ENCODE data around the gene PARP3.

PARP3 gene

DNA sequence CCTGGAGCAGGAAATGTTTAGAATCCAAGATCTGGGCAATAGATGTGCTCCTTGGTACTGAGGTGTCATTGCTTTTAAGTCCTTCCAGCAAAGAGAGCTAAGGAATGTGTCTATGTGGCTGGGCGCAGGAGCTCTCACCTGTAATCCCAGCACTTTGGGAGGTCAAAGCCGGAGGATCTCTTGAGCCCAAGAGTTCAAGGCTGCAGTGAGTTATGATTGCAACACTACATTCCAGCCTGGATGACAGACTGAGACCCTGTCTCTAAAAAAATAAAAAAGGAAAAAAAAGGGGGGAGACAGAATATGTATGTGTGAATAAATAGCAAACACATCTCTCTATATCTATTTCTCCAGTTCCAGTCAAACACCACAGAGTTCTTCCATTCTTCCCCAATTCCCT, 8.7 kb downstream of the PARP3 start:
- Histone ChIP-seq H3K9me3 (ENCODE audit: control insufficient read depth in 2 of 2, low read length in 2 of 2) (no peaks in the 10 kb centered on the region), H3K36me3 (ENCODE audit: control insufficient read depth in 2 of 2, insufficient read depth in 2 of 2, low read length in 2 of 2) (peaks cover 13 to 18% of the 10 kb centered on the region in 2 donors), H3K27ac (ENCODE audit: low read length) (no peak overlapping the region), H3K4me1 (ENCODE audit: control insufficient read depth, insufficient read depth, low read length) (peaks cover 7% of the 10 kb centered on the region), H3K27me3 (ENCODE audit: control insufficient read depth in 1 of 2, insufficient read depth in 2 of 2, low read length in 2 of 2) (peaks cover 0 to 4% of the 10 kb centered on the region in 2 donors), H3K4me3 (ENCODE audit: low read length in 2 of 2) (no peak overlapping the region), H3K9ac (ENCODE audit: low read length in 2 of 2) (no peak overlapping the region)

DNA sequence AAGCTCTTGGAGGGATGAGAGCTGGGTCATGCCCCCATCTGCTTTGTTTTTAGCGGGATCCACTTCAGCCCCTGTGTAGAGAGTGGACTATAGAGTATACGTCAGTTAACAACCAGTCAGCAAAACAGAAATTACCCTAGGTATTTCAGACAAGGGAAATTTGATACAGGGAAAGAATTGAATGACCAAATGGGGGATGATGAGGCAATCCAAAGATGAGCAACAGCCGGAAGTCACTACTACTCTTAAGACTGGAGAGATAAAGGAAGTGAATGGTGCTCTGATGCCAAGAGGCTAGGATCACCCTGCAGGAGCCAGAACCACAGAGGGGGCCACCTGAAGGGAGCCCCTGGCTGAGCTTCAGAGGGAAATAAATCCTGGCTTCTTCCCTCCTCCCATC, 11.3 kb downstream of the PARP3 start:
- H3K27me3 ChIP-seq (ENCODE audit: control insufficient read depth in 1 of 2, insufficient read depth in 2 of 2, low read length in 2 of 2), result peaks cover 0 to 4% of the 10 kb centered on the region in 2 donors
- H3K27ac ChIP-seq (ENCODE audit: low read length), result no peak overlapping the region
- H3K4me3 ChIP-seq (ENCODE audit: low read length in 2 of 2), result no peak overlapping the region

DNA sequence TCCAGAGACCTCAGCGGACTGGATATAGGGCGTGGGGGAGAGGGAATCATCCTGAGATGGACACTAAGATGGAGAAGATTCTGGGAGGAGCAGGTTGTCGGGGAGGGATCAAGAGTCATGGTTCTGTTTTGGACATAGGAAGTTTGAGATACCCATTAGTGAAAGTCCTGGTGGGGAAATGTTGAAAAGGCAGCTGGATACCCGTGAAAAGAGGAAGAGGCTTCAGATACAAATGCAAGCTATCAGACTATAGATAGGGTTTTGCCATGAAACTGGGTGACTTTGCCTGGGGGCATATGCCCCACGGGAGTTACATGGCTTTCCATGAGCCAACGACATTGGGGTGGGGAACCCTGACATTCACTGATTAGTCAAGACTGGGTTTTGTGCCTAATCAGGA, 11.9 kb downstream of the PARP3 start:
- H3K4me1 ChIP-seq (ENCODE audit: control insufficient read depth, insufficient read depth, low read length), result peaks cover 16% of the 10 kb centered on the region
- H3K4me3 ChIP-seq (ENCODE audit: low read length in 2 of 2), result no peak overlapping the region
- H3K36me3 ChIP-seq (ENCODE audit: control insufficient read depth in 2 of 2, insufficient read depth in 2 of 2, low read length in 2 of 2), result peaks cover 3 to 11% of the 10 kb centered on the region in 2 donors
- no peak overlapping the region for H3K9ac ChIP-seq (ENCODE audit: low read length in 2 of 2)
- peaks cover 0 to 4% of the 10 kb centered on the region in 2 donors for H3K27me3 ChIP-seq (ENCODE audit: control insufficient read depth in 1 of 2, insufficient read depth in 2 of 2, low read length in 2 of 2)
- H3K9me3 ChIP-seq (ENCODE audit: control insufficient read depth in 2 of 2, low read length in 2 of 2), result no peaks in the 10 kb centered on the region
- no peak overlapping the region for H3K27ac ChIP-seq (ENCODE audit: low read length)

More for the DNA sequence above, 11.3 kb downstream of the PARP3 start:
- Histone ChIP-seq H3K4me1 (ENCODE audit: control insufficient read depth, insufficient read depth, low read length) (peaks cover 16% of the 10 kb centered on the region), H3K36me3 (ENCODE audit: control insufficient read depth in 2 of 2, insufficient read depth in 2 of 2, low read length in 2 of 2) (peaks cover 8 to 9% of the 10 kb centered on the region in 2 donors), H3K9ac (ENCODE audit: low read length in 2 of 2) (no peak overlapping the region), H3K9me3 (ENCODE audit: control insufficient read depth in 2 of 2, low read length in 2 of 2) (no peaks in the 10 kb centered on the region)

DNA sequence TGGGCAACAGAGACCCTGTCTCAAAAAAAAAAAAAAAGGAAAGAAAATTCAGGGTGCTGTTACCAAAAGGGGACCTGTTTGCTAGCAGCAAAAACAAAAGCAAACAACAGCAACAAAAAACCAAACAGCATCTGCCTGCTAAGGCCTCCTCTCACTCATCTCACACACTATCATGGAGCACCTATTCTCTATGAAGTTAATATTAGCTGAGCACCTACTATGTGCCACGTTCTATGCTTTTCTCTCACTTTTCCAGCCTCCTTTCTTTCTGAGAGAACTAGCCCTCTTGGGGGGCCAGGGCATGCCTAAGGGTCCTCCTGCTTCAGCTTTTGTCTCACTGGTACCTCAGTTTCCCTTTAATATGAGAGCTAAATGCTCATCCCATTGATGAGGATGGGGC, 12.6 kb downstream of the PARP3 start:
- Histone ChIP-seq H3K4me1 (ENCODE audit: control insufficient read depth, insufficient read depth, low read length) (peaks cover 16% of the 10 kb centered on the region), H3K9me3 (ENCODE audit: control insufficient read depth in 2 of 2, low read length in 2 of 2) (no peaks in the 10 kb centered on the region), H3K36me3 (ENCODE audit: control insufficient read depth in 2 of 2, insufficient read depth in 2 of 2, low read length in 2 of 2) (peaks cover 6 to 13% of the 10 kb centered on the region in 2 donors), H3K27ac (ENCODE audit: low read length) (no peak overlapping the region), H3K27me3 (ENCODE audit: control insufficient read depth in 1 of 2, insufficient read depth in 2 of 2, low read length in 2 of 2) (peaks cover 0 to 4% of the 10 kb centered on the region in 2 donors), H3K4me3 (ENCODE audit: low read length in 2 of 2) (no peak overlapping the region), H3K9ac (ENCODE audit: low read length in 2 of 2) (no peak overlapping the region)

DNA sequence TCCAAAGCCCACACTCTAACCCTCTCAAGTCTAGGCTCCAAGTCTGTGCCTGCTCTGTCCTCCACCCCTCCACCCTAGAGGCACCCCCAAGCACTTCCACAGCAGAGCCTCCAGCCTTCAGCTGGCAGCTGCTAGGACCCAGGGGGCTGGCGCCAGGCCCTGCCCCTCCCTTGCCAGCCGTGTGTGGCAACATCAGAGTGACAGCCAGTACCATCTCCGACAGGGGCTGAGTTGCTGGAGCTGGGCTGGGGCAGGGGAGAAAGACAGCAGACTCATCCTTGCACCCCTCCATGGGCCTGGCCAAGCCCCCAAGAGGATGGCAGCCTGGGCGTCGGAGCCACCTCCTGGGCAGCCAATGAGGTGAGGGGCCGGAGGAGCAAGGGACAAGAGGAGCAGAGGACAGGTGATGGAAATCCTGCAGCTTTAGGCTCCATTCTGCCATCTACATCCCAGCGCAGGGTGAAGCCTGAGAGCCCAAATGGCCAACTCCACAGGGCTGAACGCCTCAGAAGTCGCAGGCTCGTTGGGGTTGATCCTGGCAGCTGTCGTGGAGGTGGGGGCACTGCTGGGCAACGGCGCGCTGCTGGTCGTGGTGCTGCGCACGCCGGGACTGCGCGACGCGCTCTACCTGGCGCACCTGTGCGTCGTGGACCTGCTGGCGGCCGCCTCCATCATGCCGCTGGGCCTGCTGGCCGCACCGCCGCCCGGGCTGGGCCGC, 13.2 kb downstream of the PARP3 start, which contains the start of gene GPR62:
GPR62 (plus strand) TSS at position 207 of the 718 bp plus-strand sequence; CDS start at position 479, 272 bp downstream.
- Histone ChIP-seq H3K4me1 (ENCODE audit: control insufficient read depth, insufficient read depth, low read length) (peaks cover 16% of the 10 kb centered on the region), H3K27me3 (ENCODE audit: control insufficient read depth in 1 of 2, insufficient read depth in 2 of 2, low read length in 2 of 2) (peaks cover 0 to 4% of the 10 kb centered on the region in 2 donors), H3K27ac (ENCODE audit: low read length) (peak within 1 kb of the TSS; percentile 55), H3K9me3 (ENCODE audit: control insufficient read depth in 2 of 2, low read length in 2 of 2) (no peaks in the 10 kb centered on the region), H3K4me3 (ENCODE audit: low read length in 2 of 2) (peak within 1 kb of the TSS; percentile 35 to 64), H3K9ac (ENCODE audit: low read length in 2 of 2) (peak within 1 kb of the TSS; percentile 44 to 55), H3K36me3 (ENCODE audit: control insufficient read depth in 2 of 2, insufficient read depth in 2 of 2, low read length in 2 of 2) (peaks cover 7 to 18% of the 10 kb centered on the region in 2 donors)

DNA sequence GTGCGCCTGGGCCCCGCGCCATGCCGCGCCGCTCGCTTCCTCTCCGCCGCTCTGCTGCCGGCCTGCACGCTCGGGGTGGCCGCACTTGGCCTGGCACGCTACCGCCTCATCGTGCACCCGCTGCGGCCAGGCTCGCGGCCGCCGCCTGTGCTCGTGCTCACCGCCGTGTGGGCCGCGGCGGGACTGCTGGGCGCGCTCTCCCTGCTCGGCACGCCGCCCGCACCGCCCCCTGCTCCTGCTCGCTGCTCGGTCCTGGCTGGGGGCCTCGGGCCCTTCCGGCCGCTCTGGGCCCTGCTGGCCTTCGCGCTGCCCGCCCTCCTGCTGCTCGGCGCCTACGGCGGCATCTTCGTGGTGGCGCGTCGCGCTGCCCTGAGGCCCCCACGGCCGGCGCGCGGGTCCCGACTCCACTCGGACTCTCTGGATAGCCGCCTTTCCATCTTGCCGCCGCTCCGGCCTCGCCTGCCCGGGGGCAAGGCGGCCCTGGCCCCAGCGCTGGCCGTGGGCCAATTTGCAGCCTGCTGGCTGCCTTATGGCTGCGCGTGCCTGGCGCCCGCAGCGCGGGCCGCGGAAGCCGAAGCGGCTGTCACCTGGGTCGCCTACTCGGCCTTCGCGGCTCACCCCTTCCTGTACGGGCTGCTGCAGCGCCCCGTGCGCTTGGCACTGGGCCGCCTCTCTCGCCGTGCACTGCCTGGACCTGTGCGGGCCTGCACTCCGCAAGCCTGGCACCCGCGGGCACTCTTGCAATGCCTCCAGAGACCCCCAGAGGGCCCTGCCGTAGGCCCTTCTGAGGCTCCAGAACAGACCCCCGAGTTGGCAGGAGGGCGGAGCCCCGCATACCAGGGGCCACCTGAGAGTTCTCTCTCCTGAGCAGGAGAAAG, 14.0 kb downstream of the PARP3 start:
- peak overlapping the region; percentile 44 to 55 for H3K9ac ChIP-seq (ENCODE audit: low read length in 2 of 2)

DNA sequence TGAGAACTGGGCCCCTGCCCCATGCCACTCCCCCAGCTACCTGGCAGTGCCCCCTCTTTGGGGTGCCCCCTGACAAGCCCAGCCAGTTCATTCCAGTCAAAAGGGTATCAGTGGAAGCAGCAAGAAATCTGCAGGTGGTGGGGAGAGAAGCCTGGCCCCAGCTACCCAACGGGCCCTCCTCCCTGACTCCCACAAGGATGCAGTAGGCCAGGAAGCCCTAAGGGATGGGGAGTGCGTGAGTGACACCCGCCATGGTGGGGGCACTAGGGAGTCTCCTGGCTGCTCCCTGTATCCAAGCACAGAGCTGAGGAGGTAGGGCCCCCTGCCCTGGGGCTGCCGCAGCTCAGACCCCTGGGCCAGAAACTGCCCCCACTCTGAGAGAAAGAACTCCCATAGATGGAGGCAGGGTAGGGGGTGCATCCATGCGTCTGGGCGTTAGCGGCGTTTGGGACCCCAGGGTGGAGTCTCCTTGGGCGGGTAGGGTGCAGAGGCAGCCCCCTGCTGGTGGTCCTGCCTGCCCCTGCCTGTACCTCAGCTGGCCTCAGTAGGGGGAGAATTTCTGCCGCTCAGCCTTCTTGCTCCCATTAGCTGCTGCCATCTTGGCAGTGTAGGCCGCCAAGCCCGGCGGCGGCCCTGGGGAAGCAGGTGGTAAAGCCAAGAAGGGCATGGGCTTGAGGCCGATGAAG, 15.5 kb downstream of the PARP3 start:
- H3K36me3 ChIP-seq (ENCODE audit: control insufficient read depth in 2 of 2, insufficient read depth in 2 of 2, low read length in 2 of 2), result peaks cover 7 to 25% of the 10 kb centered on the region in 2 donors
- no peak overlapping the region for H3K27ac ChIP-seq (ENCODE audit: low read length)
- peaks cover 0 to 4% of the 10 kb centered on the region in 2 donors for H3K27me3 ChIP-seq (ENCODE audit: control insufficient read depth in 1 of 2, insufficient read depth in 2 of 2, low read length in 2 of 2)
- no peak overlapping the region for H3K4me3 ChIP-seq (ENCODE audit: low read length in 2 of 2)
- peaks cover 16% of the 10 kb centered on the region for H3K4me1 ChIP-seq (ENCODE audit: control insufficient read depth, insufficient read depth, low read length)
- no peak overlapping the region for H3K9ac ChIP-seq (ENCODE audit: low read length in 2 of 2)
- no peaks in the 10 kb centered on the region for H3K9me3 ChIP-seq (ENCODE audit: control insufficient read depth in 2 of 2, low read length in 2 of 2)

More for the DNA sequence above, 14.0 kb downstream of the PARP3 start:
- Histone ChIP-seq H3K9me3 (ENCODE audit: control insufficient read depth in 2 of 2, low read length in 2 of 2) (no peaks in the 10 kb centered on the region), H3K4me1 (ENCODE audit: control insufficient read depth, insufficient read depth, low read length) (peaks cover 16% of the 10 kb centered on the region), H3K27me3 (ENCODE audit: control insufficient read depth in 1 of 2, insufficient read depth in 2 of 2, low read length in 2 of 2) (peaks cover 0 to 4% of the 10 kb centered on the region in 2 donors), H3K36me3 (ENCODE audit: control insufficient read depth in 2 of 2, insufficient read depth in 2 of 2, low read length in 2 of 2) (peaks cover 7 to 25% of the 10 kb centered on the region in 2 donors), H3K4me3 (ENCODE audit: low read length in 2 of 2) (peak overlapping the region; percentile 35 to 64), H3K27ac (ENCODE audit: low read length) (peak overlapping the region; percentile 55)

DNA sequence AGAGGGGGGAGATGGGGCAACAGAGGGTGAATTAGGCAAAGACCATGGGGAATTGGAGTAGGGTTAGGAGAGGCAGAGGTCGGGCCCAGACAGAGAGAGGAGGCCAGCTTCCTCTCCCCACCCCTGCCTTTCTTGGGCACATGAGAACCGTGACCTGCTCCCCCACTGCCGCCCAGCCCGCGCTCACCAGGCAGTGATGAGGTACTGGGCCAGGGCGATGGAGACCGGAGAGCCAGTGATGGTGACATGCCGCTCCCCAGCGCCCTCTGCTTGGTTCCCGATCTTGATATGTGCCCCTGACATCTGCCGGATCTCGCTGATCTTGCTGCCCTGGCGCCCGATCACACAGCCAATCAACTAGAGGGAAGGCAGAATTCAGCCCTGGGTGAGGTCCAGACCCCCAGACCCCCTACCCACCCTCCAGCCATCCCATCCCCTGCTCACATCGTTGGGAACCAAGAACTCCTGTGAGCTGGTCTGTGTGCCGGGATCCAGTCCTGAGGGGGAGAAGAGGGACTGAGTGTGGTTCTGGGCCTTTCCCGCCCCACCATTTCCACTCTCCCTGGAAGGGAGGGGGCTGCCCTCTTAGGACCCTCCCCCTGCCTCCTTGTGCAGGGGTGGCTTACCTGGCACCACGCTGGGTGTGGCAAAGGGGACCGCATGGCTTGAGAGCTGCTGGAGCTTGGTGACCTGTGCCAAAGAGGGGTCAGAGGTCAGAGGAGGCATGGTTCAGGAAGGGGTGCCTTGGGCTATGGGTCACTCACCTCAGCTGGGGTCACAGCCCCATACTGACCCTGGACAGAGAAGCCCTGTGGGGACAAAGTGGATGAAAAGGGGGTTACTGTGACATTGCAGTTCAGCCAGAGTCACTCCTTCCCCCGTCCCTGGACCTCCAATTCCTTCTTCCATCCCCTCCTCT, 16.7 kb downstream of the PARP3 start:
- H3K27ac ChIP-seq (ENCODE audit: low read length), result no peak overlapping the region
- H3K27me3 ChIP-seq (ENCODE audit: control insufficient read depth in 1 of 2, insufficient read depth in 2 of 2, low read length in 2 of 2), result peaks cover 0 to 4% of the 10 kb centered on the region in 2 donors
- no peak overlapping the region for H3K9ac ChIP-seq (ENCODE audit: low read length in 2 of 2)
- H3K4me3 ChIP-seq (ENCODE audit: low read length in 2 of 2), result no peak overlapping the region
- H3K4me1 ChIP-seq (ENCODE audit: control insufficient read depth, insufficient read depth, low read length), result peaks cover 20% of the 10 kb centered on the region
- H3K9me3 ChIP-seq (ENCODE audit: control insufficient read depth in 2 of 2, low read length in 2 of 2), result no peaks in the 10 kb centered on the region
- peaks cover 7 to 27% of the 10 kb centered on the region in 2 donors for H3K36me3 ChIP-seq (ENCODE audit: control insufficient read depth in 2 of 2, insufficient read depth in 2 of 2, low read length in 2 of 2)

DNA sequence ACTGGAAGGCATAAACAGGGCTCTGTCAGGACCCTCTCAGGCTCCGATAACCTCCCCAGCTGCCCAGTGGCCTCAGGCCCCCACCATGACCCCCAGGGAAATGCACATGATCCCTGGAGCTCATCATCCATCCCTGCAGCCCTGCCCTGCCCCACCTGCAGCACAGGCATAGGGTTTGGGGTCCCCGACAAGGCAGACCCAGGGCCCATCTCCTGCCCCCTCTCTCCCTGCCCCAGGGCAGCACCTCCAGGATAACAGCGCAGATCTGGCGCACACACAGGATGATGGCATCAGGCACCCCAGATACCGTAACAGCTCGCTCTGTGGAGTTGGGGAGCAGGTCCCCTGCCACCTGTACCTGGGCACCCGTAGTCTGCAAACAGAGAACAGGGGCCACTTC, 17.5 kb downstream of the PARP3 start:
- peaks cover 0 to 4% of the 10 kb centered on the region in 2 donors for H3K27me3 ChIP-seq (ENCODE audit: control insufficient read depth in 1 of 2, insufficient read depth in 2 of 2, low read length in 2 of 2)
- H3K27ac ChIP-seq (ENCODE audit: low read length), result no peak overlapping the region
- no peaks in the 10 kb centered on the region for H3K9me3 ChIP-seq (ENCODE audit: control insufficient read depth in 2 of 2, low read length in 2 of 2)
- H3K4me3 ChIP-seq (ENCODE audit: low read length in 2 of 2), result no peak overlapping the region
- H3K9ac ChIP-seq (ENCODE audit: low read length in 2 of 2), result no peak overlapping the region
- H3K4me1 ChIP-seq (ENCODE audit: control insufficient read depth, insufficient read depth, low read length), result peaks cover 20% of the 10 kb centered on the region
- H3K36me3 ChIP-seq (ENCODE audit: control insufficient read depth in 2 of 2, insufficient read depth in 2 of 2, low read length in 2 of 2), result peaks cover 7 to 27% of the 10 kb centered on the region in 2 donors

Data from stomach smooth muscle (tissue), 2 donors.